ENCODE results near the gene DAZAP1.
"Not testable (repeated sequence)": the region's sequence is repeated elsewhere in the genome, so short reads cannot be mapped to it uniquely, and the experiment has no call there.

The DAZAP1 gene

GRCh38 chr19:1474011-1474764, 66.8 kb downstream of the DAZAP1 start:
- no peak for DNase-seq (ENCODE audit: low read depth)

GRCh38 chr19:1474765-1475351, 67.5 kb downstream of the DAZAP1 start:
- no peak for DNase-seq (ENCODE audit: low read depth)

- DNase-seq (ENCODE audit: low read depth) = no peak
Observed at GRCh38 chr19:1475751-1476437, 68.5 kb downstream of the DAZAP1 start.

GRCh38 chr19:1477056-1477455, 69.7 kb downstream of the DAZAP1 start:
- DNase-seq (ENCODE audit: low read depth) = not testable (repeated sequence)

GRCh38 chr19:1478934-1479707, 71.7 kb downstream of the DAZAP1 start, which contains the start of gene C19orf25:
TSS of gene C19orf25 (minus strand) at chr19:1479215. CDS start at chr19:1478903, 312 bp downstream.
- peak; percentile 82 for DNase-seq (ENCODE audit: low read depth)

- no peak for DNase-seq (ENCODE audit: low read depth)
Observed at GRCh38 chr19:1481224-1481892, 74.0 kb downstream of the DAZAP1 start.

GRCh38 chr19:1481893-1482360, 74.5 kb downstream of the DAZAP1 start:
- DNase-seq (ENCODE audit: low read depth) = no peak

GRCh38 chr19:1482361-1483130, 75.2 kb downstream of the DAZAP1 start:
- DNase-seq (ENCODE audit: low read depth) = no peak

- DNase-seq (ENCODE audit: low read depth) = no peak
Observed at GRCh38 chr19:1483131-1483978, 76.0 kb downstream of the DAZAP1 start.

GRCh38 chr19:1483979-1484428, 76.6 kb downstream of the DAZAP1 start:
- no peak for DNase-seq (ENCODE audit: low read depth)
